ENCODE results near the gene ARPIN.
"Not testable (repeated sequence)": the region's sequence is repeated elsewhere in the genome, so short reads cannot be mapped to it uniquely, and the experiment has no call there.

Gene ARPIN

GRCh38 chr15:89909611-89910010 lies 3.1 kb downstream of the ARPIN start:
- no peak for DNase-seq

- DNase-seq: no peak
These were observed 4.5 kb downstream of the ARPIN start for GRCh38 chr15:89908226-89908625.

GRCh38 chr15:89907289-89907688 lies 5.5 kb downstream of the ARPIN start:
- no peak for DNase-seq

- DNase-seq: no peak
These were observed 6.8 kb downstream of the ARPIN start for GRCh38 chr15:89905846-89906378.

GRCh38 chr15:89904519-89904918 lies 8.2 kb downstream of the ARPIN start:
- no peak for DNase-seq

- DNase-seq: no peak
These were observed 9.0 kb downstream of the ARPIN start for GRCh38 chr15:89903858-89904130.

- no peak for DNase-seq
These were observed 9.5 kb downstream of the ARPIN start for GRCh38 chr15:89903015-89903857.

GRCh38 chr15:89900849-89901248 lies 11.9 kb downstream of the ARPIN start:
- no peak for DNase-seq

- DNase-seq: no peak
These were observed 12.7 kb downstream of the ARPIN start for GRCh38 chr15:89899951-89900567.

GRCh38 chr15:89899295-89899945 lies 13.3 kb downstream of the ARPIN start:
- no peak for DNase-seq

GRCh38 chr15:89898614-89899294 lies 14.0 kb downstream of the ARPIN start:
- no peak for DNase-seq

- DNase-seq: no peak
These were observed 14.6 kb downstream of the ARPIN start for GRCh38 chr15:89898146-89898545.

- peak; percentile 88 for DNase-seq
These were observed 18.9 kb downstream of the ARPIN start, which contains the start of gene AP3S2 for GRCh38 chr15:89893696-89894447. Gene AP3S2 (minus strand): TSS chr15:89893994. CDS start chr15:89893949, 45 bp downstream.

GRCh38 chr15:89893027-89893426 lies 19.7 kb downstream of the ARPIN start:
- no peak for DNase-seq

- peak; percentile 55 for DNase-seq
These were observed 24.4 kb downstream of the ARPIN start for GRCh38 chr15:89888214-89888804.

GRCh38 chr15:89885611-89886010 lies 27.1 kb downstream of the ARPIN start:
- no peak for DNase-seq

- DNase-seq: not testable (repeated sequence)
These were observed 27.6 kb downstream of the ARPIN start for GRCh38 chr15:89885179-89885578.

- no peak for DNase-seq
These were observed 29.2 kb downstream of the ARPIN start for GRCh38 chr15:89883518-89883917.

- DNase-seq: no peak
These were observed 32.0 kb downstream of the ARPIN start for GRCh38 chr15:89880727-89881126.

- DNase-seq: no peak
These were observed 34.4 kb downstream of the ARPIN start for GRCh38 chr15:89878323-89878722.

- no peak for DNase-seq
These were observed 35.7 kb downstream of the ARPIN start for GRCh38 chr15:89877083-89877425.

Data from amniotic stem cell (primary cell).